ENCODE data around the gene PRTFDC1. TPM values are rescaled to one million over a fixed set of nuclear protein-coding genes. Genes with fewer than 3 reads are reported as not detected.

The PRTFDC1 gene
- total RNA-seq, 1 donor from 2014 or later: 6.5 TPM

DNA sequence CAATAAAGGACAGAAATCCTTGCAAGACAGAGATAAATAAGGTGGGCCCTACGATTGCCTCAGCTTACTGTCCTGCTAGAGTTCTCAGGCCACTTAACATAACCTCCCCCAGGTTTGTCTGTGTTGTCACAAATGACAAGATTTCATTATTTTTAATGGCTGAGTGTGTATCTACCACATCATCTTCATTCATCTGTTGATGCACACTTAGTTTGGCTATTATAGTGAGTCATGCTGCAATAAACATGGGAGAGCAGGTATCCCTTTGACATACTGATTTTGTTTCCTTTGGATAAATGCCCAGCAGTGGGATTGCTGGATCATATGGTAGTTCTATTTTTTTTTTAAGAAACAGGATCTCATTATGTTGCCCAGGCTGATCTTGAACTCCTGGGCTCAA lies 60.6 kb downstream of the PRTFDC1 start:
- intact Hi-C loops (cut with DNase I): no loop called here
- DNase-seq: no peak
- no peak for ATAC-seq (ENCODE audit: poor library complexity)

DNA sequence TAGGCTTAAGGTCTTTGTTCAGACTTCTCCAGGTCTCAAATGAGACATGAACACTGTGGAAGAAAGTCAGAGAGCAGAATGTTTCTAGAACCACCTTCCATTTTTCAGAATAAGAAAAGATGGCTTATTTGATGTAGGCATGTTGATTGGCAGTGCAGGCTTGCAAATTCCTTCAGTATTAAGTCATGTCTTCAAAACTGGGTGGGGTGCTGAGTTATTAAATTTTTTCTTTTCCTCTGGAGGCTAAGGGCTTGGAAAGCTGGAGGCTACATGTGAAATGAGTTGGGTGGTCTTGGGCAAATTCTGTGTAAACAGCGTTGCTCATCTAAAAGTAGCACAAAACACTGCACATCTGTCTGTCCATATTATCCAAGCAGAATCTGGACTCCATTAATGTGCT lies 62.8 kb downstream of the PRTFDC1 start:
- ATAC-seq (ENCODE audit: poor library complexity): no peak
- intact Hi-C loops (cut with DNase I): no loop called here
- DNase-seq: no peak

DNA sequence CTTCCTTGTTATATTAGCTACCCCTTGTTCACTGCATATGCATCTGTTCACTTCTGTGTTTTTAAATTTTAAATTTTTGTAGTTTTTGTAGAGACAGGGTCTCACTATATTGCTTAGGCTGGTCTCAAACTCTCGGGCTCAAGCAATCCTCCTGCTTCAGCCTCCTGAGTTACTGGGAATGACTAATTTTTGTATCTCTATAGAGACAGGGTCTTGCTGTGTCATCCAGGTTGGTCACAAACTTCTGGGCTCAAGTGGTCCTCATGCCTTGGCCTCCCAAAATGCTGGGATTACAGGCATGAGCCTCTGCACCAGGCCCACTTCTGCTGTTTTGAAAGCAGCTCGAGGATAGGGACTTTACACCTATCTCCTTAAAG lies 64.6 kb downstream of the PRTFDC1 start:
- DNase-seq: no peak
- intact Hi-C loops (cut with DNase I): no loop called here
- ATAC-seq (ENCODE audit: poor library complexity): no peak

DNA sequence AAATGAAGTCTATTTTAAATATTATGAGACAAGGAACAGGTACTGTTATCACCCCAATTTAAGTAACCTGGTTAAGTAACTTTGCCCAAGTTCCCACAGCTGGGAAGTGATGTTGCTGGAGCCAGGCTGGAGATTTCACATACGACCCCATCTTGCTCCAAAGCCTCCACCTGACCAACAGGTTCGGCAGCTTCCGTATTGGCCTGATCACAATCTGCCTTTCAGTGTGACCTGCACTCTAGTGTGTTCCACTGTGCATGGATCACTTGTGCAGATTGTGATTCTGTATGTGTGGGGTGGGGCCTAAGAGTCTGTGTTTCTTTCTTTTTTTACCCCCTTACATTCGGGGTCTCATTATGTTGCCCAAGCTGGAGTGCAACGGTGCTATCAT lies 66.1 kb downstream of the PRTFDC1 start:
- intact Hi-C loops (cut with DNase I): no loop called here
- ATAC-seq (ENCODE audit: poor library complexity) (no peak), DNase-seq (no peak)

DNA sequence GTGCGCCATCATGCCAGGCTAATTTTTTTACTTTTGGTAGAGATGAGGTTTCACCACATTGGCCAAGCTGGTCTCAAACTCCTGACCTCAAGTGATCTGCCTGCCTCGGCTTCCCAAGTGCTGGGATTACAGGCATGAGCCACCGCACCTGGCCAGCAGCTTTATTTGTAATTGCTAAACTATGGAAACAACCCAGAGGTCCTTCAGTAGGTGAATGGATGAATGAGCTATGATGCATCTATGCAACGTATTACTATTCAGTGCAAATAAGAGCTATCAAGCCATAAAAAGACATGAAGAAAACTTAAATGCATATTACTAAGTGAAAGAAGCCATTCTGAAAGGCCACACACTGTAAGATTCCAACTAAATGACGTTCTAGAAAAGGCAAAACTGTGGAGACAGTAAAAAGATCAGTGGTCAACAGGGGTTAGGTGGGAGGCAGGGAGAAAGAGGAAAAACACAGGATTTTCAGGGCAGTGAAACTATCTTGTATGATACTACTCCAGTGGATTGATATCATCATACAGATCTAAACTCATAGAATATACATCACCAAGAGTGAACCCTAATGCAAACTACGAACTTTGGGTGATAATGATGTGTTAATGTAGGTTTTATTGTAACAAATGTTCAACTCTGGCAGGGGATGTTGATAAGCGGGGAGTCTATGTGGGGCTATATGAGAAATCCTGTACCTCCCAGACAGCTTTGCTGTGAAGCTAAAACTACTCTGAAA lies 66.7 kb downstream of the PRTFDC1 start:
- DNase-seq (no peak), ATAC-seq (ENCODE audit: poor library complexity) (no peak)
- intact Hi-C loops (cut with DNase I): no loop called here

DNA sequence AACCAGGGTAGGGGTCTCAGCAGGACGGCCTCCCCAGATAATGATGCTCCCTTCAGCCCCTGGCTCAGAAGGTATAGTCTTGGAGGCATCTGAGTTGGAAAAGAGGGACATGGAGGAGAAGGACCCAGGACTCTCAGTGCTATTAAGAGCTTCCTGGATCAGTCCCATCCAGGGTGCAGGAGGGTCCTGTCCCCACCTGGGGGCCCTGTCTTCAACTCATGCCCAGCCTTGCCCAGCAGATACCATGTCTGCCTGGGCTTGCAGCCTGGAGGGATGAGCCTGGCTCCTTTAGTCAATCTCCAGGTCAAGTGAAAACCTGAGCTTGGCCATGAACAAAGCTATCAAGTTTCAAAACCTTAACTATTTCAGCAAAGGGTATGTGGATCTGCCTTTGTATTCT lies 67.6 kb downstream of the PRTFDC1 start:
- DNase-seq (no peak), ATAC-seq (ENCODE audit: poor library complexity) (no peak)
- intact Hi-C loops (cut with DNase I): no loop called here

DNA sequence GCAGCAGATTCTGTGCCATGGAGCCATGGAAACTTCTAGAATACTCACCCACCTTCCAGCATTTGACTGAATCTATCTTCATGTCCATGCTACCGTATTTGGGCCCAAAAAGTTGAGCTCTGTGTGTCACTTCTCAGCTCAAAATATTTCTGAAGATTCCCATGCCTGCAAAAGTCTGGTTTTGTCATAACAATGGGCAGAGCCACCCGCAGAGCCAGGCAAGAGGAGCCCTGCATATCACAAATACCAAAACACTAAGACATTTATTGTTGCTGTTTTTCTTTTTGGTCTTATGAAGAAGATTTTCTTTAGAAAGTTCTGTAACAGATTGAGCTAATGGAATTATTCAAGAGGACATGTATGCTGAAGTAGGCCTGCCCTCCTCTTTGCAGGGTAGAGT lies 68.1 kb downstream of the PRTFDC1 start:
- ATAC-seq (ENCODE audit: poor library complexity) (no peak), DNase-seq (no peak)
- intact Hi-C loops (cut with DNase I): no loop called here

DNA sequence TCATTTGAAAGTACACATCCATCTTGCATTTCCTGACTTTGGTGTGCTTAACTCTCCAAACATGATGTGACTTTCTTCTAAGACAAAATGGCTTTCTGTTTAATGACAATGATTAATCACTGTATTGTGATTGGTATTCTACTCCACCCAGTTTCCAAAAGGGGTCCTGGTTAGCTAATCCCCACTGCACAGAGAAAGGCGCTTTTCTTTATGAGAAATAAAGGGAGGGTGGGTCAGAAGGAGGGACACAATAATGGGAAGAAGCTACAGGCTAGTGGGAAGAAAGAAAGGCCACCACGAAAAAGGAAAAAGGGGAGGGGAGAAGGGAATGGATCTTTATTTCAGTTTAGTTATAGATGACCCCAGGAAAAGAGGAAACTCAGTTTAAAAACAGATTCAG lies 69.2 kb downstream of the PRTFDC1 start:
- intact Hi-C loops (cut with DNase I): no loop called here
- no peak for DNase-seq
- no peak for ATAC-seq (ENCODE audit: poor library complexity)

DNA sequence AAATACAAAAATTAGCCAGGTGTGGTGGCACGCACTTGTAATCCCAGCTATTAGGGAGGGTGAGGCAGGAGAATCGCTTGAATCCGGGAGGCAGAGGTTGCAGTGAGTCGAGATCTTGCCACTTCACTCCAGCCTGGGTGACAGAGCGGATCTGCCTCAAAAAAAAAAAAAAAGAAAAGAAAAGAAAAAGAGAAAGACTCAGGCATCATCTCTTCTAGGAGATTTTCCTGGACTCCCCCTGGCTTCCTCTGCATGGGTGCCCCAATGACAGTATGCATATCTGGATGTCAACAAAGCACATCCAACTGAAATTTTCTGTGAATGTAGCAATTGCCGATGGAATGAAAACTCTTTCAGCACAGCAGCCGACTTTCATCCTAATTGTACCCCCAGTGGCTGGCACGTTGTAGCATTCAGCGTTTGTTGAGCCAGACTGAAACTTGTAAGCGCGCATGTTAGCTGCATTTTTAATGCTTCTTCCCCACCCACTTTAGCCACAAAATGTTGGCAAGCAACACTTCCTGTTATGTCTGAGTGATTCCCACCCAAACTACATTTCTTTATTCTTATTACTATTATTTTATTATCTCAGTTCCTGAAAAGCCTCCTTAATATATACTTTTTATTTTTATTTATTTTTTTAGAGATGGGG lies 70.2 kb downstream of the PRTFDC1 start:
- intact Hi-C loops (cut with DNase I): no loop called here
- DNase-seq: no peak
- ATAC-seq (ENCODE audit: poor library complexity): no peak

DNA sequence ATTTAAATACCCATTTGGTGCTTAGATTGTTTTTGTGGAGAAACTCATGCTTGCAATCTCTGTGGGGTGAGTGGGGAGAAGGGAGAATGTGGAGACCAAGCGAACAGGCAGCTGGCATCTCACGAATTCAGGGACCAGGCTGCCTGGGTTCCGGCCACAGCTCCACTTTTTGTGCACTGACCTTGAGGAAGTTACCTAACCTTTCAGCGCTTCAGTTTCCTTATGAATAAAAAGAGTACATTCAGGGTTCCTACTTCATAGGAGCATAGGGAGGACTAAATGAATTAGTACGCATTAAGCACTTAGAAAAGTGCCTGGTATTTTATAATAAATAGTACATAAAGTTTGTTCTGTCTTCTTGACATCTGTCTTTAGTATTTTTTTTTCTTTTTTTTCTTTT lies 72.5 kb downstream of the PRTFDC1 start:
- no peak for ATAC-seq (ENCODE audit: poor library complexity)
- no peak for DNase-seq
- intact Hi-C loops (cut with DNase I): no loop called here

DNA sequence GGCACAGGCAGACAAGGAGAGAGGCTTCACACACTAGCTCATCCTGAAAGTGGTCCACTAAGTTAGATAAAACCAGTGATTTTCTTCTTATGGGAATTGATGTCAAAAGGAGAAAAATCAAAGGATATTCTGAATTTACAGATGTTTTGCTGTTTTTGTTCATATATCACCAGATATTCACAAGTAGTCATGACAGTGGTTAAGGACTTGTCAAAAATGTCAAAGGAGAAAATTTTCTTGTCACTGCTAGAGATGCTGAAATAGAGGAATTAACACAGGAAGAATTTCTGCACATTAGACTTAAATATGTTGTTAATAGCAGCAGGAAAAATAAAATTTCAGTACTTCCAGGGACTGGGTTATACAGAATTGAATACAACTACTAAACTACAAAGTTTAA lies 78.3 kb downstream of the PRTFDC1 start:
- intact Hi-C loops (cut with DNase I): no loop called here
- no peak for DNase-seq

DNA sequence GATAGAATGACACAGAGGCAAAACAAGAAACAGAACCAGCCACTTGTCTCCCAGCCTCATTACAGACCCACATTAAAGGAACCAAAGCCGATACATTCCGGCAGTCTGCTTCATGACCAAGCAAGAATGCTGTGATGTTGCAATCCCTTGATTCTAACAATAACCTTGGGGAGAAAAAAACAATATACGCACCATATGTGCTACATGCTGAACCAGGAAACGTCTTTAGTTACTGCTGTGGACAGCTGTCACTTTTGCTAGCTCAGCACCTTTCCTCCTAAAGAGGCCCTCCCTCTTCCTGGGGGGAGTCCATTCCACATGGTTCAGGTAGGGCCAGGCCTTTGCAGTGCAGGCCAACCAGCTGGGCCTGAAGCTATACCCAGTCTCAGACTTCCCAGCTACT lies 79.1 kb downstream of the PRTFDC1 start:
- DNase-seq: no peak
- intact Hi-C loops (cut with DNase I): no loop called here
- ATAC-seq (ENCODE audit: poor library complexity): peak; percentile 74

More for the DNA sequence above, 78.3 kb downstream of the PRTFDC1 start:
- no peak for ATAC-seq (ENCODE audit: poor library complexity)

DNA sequence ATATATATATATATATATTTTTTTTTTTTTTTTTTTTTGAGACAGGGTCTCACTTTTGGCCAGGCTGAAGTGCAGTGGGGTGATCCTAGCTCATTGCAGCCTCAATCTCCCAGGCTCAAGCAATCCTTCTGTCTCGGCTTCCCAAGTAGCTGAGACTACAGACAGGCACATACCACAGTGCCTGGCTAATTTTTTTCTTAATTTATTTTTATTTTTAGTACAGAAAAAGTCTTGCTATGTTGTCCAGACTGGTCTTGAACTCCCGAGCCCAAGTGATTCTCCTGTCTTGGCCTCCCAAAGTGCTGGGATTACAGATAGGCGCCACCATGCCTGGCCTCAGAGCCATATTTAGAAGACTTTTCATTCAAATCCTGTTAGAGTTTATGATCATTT lies 79.6 kb downstream of the PRTFDC1 start:
- ATAC-seq (ENCODE audit: poor library complexity) (no peak), DNase-seq (no peak)
- intact Hi-C loops (cut with DNase I): no loop called here

DNA sequence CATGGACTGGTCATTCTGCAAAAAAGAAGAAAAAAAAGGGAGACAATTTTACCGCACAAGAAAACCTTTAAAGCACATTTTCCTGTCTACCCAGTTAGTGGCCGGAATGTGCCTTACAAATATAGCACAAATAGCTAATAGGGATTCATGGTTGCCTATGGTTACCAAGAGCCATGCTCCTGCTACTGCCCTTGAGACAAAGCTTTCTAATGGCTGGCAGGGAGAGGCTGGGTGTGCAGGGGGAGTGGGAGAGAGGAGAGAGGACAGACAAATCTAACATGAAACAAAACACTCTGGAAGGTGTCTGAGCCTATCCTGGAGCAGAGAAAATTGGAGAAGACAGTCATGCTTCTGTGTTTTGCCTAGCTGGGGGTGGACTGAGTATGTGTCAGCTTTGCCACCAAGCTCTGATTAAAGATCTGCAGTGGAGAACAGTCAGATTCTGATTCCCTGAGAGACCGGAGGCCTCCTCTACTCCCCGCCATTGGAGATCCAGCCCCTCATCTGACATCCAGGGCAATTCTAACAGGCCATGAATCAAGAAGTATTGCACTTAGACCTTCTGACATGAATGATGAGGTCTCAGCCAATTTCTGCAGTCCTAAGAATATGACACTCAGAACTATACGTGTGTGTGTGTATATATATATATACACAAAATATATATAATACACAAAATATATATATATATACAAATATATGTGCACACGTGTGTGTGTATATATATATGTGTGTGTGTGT lies 80.2 kb downstream of the PRTFDC1 start:
- intact Hi-C loops (cut with DNase I): no loop called here
- ATAC-seq (ENCODE audit: poor library complexity): peak; percentile 58

DNA sequence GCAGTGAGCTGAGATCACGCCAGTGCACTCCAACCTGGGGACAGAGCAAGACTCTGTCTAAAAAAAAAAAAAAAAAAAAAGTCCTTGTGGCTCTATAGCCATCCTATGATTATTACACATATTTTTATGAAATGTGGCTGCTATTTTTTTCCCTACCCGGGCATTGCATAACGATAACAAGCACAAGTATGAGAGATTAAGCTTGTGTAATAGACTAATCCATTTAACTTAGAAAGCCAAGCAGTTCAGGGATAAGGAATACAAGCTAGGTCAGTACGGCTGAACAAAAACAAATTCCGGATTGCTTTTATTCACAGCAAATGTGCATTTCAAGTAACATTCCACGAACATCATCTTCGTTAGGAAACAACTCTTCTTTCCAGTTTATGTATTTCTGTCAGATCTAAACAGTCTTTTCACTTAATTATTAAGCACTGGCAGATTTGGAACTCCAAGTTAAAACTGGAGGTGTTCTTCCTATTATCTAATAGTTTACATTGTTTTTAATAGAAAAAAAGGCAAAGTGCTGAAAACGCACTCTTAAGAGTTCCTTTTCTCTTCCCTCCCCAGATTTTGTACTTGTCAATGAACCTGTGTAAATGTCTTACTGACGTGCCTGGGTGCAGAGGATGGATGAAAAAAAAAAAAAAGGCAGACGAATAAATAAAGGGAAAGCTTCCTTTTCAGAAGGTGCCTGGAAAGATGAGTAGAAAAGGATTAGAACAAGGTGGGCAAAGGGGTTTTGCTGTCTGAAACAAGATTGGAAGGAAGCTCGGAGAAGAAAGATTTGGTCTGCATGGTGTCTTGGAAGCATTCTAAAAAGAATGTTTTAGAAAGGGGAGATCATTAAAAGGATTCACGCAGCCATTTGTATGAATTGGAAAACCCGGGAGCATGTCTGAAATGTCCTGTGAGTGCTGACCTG lies 81.1 kb downstream of the PRTFDC1 start:
- DNase-seq: no peak
- intact Hi-C loops (cut with DNase I): no loop called here
- no peak for ATAC-seq (ENCODE audit: poor library complexity)

More for the DNA sequence above, 80.2 kb downstream of the PRTFDC1 start:
- DNase-seq: no peak

DNA sequence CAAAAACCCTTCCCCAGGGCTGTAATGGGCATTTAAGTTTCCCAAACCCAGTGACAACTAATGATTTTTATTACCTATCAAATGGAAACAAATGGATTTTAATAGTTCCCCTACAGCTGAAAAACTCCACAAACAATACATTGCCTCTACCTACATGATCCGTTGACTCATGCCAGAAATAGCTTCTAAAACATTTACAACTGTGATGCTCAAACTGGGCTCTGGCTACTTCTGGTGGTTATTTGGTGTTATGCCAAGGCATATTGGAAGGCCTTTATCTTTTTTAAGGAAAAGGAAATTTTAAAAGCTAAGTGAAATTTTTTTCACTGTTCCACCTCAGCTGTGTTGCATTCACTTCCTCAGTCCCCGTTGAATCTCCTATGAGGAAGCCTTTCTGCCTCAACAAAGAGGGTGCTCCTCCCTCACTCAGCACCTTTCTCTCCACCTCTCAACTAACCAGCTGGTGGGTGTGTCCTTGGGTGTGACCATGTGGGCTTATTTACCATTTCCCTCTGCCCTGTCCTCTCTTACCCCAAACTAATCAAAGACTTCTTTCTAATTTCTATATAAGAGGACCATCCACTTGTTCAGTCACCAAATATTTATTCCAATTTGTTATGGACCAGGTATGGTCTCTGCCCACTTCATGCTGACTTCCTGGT lies 82.9 kb downstream of the PRTFDC1 start:
- intact Hi-C loops (cut with DNase I): no loop called here
- DNase-seq (no peak), ATAC-seq (ENCODE audit: poor library complexity) (no peak)

DNA sequence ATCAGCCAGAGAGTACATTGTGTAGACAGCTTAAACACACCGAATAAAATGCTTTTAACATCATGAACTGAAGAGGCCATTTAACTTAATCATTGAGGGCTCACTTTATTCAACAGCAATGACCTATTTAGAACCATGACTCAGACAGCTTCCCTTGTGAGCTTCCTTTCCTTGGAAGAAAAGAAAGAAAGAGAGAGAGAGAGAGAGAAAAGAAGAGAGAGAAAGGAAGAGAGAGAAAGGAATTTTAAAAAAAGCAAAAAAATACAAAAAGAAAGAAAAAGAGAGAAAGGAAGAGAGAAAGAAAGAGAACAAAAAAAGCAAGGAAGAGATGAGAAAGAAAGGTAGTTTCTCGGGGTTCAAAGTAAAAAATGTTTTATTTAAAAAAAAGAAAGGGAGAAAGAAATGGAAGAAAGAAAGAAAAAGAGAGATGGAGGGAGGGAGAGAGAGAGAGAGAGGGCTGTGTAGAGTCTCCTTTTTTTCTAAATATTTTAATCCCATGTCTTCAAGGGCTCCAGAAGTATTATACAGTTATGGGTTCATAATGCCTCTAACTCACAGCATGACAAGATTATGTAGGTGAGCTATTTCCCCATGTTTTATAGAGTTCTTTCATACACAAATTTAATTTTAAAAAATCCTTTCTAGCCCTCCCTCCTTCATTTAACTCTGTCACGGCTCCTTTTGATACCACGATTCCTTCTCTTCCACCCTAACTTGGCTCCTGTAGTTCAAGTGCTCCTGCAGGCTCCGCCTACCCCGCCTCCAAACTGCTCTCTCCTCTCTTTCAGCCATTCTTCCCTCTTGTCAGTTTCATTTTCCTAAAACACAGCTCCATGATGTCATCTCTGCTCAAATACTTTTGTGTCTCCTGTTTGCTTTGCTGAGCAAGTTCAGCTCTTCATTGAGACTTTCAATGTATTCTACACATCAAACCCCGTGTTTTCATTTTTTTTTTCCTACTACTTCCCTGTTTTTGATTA lies 85.5 kb downstream of the PRTFDC1 start:
- peak; percentile 76 for DNase-seq
- peak; percentile 92 for ATAC-seq (ENCODE audit: poor library complexity)
- intact Hi-C loops (cut with DNase I): no loop called here

All from Right ventricle myocardium superior (tissue), 1 donor.